Lower leg skin (tissue), 3 donors: Measurements from ENCODE around the gene DNAH6.

ENCODE experiments used
- CTCF ChIP-seq, 3 donors: fragments of 450-650 bp; IDR thresholded peaks; one replicate each; pipeline ENCODE4 v1.5.1; 2016; ENCODE audit warnings: antibody characterized with exemption in 3 of 3, mild to moderate bottlenecking in 3 of 3, moderate library complexity in 2 of 3
- POLR2A ChIP-seq, 2 donors: fragments of 450-650 bp; IDR thresholded peaks; one replicate each; pipeline ENCODE4 v1.6.1; 2016 to 2017; ENCODE audit warnings: antibody characterized with exemption in 2 of 2, mild to moderate bottlenecking in 1 of 2, moderate library complexity in 1 of 2

GRCh38 chr2:84527137-84528129, 11.1 kb downstream of the DNAH6 start:
- TF ChIP-seq CTCF (IDR thresholded peaks at IDR 0.05) (no peak), POLR2A (IDR thresholded peaks at IDR 0.05) (no peak)
